Activated naive CD4-positive, alpha-beta T cell (primary cell): Measurements from ENCODE around the gene STAT4.

ENCODE experiments used
- DNase-seq, 4 experiments: peaks; one replicate each; lab custom pipeline; 2025; lab: John Stamatoyannopoulos, UW

The STAT4 gene

DNA sequence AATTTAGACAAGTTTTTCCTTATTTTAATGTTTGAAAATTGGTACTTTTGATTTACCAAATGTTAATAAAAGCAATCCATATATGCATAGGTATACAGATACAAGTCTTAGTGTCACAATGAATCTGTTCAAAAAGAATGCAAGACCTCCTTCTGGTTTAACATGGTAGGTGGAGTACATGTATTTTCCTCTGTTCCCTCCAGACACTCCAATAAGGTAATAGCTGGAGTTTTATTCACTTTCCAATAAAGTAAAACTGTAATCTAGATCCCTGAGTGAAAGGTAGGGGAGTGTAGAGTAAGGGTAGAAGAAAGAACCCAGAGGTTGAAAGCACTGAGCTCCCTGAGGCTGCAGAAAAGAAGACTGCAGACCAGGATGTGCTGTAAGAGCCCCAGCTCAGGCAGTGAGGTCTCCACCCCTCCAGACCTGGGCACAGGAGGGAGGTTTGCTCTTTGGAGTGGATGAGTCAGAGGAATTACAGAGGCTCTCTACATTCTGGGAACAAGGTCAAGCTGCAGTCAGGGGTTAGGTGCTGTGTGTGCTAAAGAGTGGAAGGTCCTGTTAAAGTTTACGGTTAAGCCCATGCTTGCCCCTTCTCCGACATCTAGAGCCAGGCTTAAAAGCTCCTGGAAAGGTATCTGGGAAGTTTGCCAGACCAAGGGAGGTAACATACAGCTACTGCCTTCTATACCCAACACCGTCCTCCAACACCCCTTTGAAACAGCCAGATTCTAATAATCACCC is 109.2 kb downstream of the STAT4 start:
- DNase-seq: no peak

DNA sequence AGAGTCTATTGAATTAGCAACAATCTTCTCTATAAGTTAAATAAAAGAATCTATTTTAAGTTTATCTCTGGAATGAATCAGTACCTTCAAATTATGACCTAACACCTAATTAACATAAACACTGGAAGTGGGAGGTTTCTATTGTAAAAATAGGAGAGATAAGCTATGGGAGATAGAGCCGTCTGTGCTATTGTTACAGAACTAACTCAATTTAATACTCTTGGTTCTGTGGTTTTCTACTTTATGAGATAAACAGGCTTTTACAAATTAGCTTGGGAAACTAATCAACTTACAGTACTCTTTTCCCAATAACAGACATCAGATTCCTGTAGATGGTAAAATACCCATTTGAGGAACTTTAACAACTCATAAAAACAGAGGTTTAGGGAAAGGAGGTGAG is 111.2 kb downstream of the STAT4 start:
- no peak for DNase-seq

DNA sequence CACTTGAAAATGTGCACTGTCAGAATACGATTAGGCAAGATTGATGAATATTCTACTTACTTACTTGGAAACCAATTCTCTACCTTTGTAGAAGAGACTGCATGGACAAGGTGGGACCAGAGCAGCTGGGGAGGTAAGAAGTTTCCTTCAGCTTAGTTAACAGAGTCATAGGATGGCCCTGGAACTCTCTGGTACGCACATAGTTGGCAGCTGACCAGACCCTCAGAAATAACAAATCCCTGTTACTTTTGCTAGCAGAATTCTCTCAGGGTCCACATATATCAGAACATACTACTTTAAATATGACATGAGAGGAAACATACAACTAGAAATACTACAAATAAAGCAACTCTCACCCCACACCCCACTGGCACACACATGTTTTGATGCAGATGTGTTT is 112.1 kb downstream of the STAT4 start:
- no peak for DNase-seq

DNA sequence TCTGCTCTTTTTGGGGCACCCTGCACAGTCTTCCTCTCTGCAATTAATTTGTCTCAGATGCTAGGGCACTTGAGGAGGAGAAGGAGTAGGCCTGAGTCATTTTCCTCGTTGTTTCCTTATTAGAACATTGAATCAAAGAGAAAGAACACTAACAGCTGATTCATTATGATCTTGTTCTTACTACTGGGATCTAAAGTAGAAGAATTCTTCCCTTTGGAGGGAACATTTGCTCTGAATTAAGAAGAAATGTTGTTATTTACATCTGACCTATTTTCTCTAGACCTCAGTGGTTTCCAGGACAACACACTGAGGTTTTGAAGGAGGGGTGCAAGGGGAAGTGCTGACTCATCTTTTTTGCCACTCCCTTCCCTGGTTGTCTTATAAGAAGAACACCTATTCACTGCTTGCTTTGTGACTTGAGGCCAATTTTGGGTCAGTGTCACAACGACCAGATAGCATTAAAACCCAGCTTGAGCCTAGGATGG is 112.5 kb downstream of the STAT4 start:
- DNase-seq: no peak

DNA sequence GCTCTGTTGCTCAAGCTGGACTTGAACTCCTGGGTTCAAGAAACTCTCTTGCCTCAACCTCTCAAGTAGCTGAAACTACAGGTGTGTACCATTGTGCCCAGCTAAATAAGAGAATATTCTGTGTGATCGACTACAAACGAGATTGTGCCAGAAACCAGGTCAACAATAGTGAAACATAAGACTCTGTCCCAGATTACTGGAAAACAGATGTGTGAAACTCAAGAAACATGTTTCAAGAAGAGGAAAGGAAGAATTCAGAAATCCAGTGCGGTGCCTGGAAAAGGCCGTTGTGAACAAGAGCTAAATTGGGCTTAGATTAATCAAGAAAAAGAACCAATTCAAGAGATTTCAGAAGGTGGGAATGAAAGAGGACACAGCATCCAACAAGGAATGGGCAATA is 113.4 kb downstream of the STAT4 start:
- no peak for DNase-seq

DNA sequence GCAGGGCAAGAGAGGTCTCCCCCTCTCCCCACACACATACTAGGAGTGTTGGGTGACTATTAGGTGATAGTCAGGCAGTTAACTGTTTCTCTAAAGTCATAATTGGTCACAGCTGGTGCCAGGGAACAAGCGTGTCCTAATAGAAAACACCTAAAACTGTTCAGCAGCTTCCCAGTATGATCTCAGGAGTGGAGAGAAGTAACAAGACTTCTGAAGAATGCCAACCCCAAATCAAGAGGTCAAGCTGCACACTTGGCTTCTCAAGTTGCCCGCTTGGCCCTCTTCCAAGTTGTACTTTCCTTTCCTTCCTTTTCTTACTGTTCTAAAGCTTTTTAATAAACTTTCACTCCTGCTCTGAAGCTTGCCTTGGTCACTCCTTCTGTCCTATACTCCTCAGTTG is 114.4 kb downstream of the STAT4 start:
- no peak for DNase-seq

DNA sequence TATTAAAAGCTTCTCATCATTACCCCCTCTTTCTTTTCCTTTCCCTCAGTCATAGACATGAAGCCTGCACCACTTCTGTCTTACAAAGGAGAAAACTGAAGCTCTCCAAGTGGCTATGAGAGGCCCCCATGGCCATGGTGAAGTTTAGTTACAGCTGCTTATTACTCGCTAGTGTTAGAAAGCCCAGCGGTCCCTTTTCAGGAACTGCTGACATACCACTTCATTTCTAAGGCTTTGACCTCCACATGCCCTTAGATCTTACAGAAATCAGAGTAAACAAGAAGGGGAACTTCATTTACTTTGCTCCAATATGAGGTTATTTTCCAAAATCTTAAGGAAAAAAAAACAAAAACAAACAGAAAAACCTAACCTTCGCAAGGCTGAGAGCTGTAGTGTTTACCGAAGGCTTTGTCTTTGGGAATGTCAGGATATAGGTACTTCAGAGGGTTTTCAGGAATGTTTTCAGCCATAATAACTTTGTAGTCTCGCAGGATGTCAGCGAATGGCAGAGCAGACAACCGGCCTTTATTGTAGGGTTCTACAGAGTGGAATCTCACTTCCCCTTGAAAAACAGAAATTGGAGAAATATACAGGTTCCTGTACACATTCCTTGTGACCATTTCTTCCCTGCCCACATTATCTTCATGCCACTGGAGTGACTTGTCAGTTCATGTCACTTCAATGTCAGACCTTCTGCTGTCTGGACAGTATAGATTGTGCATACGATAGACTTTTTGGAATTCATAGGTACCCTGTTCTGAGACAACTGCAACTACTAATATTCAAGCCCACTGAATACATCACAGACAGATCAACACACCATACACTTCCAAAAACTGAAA is 118.0 kb downstream of the STAT4 start:
- no peak for DNase-seq

DNA sequence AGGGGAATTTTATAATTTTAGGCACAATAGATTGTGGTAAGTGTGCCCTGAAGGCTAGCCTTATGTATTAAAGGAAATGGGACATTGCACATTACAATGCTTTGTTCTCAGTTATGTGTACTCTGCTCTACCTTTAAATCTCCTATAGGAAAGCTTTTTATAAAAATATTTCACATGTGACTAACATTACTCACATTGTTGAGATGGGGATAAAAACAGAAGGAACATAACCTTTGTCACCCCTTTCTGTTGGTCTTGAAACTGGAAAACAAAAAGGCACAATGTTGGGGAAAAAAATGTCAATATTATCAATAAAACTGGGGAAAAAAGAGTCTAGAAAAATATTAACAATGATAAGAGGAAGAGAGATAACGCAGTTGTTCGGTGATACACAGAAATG is 119.5 kb downstream of the STAT4 start:
- no peak for DNase-seq

DNA sequence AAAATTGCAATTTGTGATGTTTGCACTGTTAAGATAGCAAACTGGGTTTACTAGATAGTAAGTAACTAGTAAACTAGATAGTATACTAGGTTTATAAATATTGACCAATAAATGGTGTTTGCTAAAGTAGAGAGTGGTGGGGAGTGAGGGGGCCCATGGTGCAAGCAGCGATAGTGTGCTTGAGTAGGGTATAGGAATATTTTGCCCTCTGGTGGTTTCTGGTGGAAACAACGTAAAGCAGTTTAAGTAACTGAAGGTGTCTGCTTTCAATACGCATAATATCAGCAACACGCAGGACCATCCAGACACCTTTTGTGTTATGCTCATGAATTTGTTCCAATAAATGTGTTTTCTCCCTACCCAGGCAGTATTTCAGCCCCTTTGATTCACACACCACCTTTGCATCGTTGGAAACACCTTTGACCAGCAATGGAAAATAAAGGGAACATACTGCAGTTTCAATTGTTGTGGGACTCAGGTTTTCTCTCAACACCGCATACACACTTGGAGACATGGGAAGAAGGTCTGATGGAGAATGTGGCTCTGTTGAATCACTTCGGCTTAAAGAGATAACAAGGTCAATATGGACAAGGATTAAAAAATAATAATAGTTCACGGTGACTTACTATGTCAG is 120.2 kb downstream of the STAT4 start:
- DNase-seq: peak in 1 of 4 experiments; percentile 10

DNA sequence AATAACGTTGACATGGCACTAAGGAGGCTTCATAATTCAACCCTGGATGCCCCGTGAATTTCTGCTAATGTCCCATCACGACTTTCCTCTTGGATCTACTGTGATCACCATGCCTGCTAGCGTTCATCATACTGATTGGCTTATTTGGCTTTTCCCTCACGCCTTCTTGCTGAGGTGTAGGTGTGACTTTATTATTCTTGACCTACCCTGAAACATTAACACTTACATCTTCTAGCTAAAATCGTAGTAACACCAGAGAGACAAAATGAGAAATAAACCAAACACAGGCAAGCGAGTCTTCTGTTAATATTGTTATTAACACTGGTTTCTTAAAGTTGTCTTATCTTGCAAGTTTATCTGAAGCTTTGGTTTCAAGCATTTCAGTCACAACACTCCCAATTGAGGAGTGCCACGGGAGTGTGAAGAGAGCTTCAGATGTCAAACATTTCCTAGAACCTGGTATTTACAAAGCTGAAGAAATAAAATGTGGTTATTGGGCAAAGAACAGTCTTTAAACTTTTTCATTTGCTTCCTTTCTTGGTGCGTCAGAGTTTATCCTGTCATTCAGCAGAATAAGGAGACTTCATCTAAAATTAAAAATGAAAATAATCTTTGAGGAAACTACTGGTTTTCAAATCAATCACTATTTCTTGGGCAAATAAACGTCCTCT is 121.4 kb downstream of the STAT4 start:
- no peak for DNase-seq

DNA sequence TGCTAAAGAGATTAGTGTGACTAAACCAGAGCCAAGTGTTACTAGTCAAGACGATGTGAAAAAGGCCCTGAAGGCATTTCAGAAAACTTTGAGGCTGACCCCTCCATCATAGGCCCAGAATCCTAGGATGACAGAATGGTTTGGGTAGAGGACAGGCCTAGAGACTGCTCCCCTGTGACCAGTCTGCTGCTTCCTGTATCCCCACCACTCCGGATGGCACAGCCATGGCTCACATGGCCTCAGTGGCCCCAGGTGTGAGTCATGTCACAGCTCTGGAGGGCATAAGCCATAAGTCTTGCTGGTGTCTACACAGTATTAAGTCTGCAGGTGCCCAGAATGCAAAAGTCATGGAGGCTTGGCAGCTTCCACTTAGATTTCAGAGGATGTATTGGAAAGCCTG is 124.4 kb downstream of the STAT4 start:
- DNase-seq: no peak

DNA sequence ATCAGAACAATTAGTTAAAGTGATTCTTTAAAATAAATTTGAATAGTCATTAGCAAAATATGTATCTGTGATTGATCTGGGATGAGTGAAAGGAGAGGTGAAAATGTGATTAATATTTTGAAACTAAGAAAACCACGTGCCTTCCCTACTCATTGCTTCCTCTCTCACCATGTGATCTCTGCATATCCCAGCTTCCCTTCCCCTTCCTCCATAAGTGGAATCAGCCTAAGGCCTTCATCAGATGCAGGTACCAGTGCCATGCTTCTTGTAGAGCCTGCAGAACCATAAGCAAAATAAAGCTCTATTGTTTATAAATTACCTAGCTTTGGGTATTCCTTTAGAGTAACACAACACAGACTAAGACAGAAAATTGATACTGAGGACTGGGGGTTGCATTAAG is 125.7 kb downstream of the STAT4 start:
- no peak for DNase-seq

DNA sequence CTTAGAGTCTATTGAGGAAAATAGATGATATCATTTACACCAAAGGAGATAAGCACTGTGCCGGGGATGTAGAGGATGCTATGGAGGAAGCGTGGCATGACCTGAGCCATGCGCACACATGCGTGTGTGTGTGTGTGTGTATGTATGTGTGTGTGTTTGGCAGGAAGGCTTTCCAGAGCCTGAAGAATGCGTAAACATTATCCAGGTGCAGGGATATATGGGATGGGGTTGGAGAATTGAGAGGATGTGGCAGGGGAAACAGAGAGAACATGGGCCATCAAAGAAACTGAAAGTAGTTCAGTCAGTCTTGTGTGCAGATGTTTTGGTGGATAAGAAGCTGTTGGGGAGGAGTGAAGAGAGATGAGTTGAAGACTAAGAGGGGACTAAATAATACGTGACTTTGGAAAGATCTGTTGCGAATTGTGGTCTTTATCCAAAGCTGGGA is 127.5 kb downstream of the STAT4 start:
- DNase-seq: no peak

DNA sequence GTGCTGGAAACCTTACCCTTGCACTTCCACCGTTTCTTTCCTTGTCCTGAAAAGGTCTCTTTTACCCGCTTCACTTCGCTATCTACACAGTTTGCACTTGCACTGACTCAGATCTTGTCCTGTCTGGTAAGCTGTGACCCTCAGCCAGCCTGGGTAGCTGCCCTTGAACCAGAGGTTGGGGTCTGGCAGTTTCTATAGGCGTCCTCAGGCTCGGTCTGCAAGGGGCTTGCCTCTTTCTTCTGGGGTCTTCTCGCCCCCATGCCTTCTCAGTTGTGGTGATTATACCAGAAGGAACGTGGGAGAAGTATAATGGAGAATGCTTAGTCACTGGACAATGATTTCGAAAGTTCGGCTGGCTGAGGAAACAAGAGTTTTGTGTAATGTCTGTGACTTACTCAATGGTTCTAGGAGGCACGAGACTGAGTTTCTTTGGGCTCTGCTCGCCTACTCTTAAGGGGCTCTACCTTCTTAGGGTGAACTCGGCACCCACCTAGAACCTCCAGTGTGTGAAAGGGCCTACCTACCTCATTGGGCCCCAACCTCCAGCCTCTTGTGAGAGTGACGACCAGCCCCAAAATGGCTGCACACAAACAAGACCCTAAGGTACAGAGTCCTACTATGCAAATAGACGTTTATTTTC is 129.9 kb downstream of the STAT4 start:
- peak in 1 of 4 experiments; percentile 32 for DNase-seq

DNA sequence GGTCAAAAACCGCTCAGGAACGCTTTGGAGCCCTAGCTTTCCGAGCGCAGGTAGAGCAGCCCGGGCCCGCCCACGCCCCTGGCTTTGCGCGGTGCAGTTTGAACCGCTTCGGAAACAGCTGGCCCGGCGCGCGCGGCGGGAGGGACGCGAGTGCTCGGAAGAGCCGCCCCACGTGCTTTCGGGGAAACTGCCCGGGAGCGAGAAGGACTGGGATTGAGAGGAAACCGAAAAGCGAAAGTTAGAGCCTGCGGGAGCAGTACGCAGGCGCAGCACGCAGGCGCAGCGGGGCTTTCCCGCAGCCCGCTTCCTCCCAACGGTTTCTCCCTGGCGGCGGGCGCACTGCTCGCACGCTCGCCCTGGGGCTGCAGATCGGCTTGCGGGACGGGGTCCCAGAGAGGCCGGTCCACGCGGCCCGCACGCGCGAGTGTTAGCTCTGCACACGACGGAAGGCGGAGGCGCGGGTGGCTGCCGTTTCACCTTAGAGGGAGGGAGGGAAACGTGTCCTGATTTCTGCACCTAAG is 130.5 kb downstream of the STAT4 start:
- DNase-seq: peak; percentile 76 to 92 (median 87)

DNA sequence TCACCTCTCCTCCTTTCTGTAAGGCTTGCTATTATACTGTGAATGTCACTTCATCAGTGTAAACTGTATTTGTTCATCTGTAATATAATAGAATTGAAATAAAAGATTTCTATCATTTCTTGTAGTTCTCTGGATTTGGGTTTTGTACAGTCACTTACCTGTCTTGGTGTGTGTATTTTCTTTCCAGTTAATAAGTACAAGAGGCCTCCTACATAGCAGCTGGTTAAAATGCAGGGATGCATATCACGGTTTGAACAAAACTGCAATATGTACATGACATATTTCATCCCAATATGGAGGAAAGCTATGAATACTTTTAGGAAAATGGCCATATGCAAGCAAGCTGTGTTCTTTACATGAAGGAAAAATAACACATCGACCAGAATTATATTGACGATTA is 131.4 kb downstream of the STAT4 start:
- no peak for DNase-seq

DNA sequence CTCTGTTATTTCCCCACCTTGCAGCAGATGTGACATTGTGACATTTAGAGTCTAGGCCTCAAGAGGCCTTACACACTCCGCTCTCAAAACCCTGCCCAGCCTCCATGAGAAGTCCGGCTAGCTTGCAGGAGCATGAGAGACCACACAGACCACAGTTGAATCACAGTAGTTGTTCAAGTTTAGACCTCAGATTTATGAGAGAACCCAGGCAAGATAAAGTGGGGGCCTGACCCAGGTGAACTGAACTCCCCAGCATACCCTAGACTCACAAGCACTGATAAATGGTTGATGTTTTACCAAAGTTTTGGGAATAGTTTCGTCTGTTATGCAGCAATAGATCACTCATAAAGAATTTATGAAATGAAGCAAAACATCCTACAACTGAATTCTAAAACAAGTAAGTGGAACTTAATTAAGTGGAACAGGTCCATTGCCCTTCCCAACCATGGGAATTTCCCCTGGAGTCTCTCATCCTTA is 132.1 kb downstream of the STAT4 start:
- DNase-seq: no peak

DNA sequence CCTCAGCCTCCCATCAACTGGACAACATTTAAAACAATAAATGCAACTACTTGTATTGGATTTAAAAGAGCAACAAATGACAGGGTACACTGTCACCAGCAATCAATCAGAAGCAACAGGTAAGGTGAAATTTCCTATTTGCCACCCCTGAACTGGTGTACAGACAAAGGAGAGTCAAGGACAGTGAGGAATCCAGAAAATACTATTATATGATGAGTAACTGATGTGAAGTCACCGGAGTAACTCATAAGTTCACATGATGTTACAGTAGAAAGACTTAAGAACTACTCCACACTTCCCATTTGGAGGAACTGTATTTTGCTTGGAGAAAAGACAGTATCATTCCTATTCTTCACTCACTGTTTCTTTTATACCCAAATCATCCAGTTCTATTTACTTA is 132.7 kb downstream of the STAT4 start:
- DNase-seq: no peak

DNA sequence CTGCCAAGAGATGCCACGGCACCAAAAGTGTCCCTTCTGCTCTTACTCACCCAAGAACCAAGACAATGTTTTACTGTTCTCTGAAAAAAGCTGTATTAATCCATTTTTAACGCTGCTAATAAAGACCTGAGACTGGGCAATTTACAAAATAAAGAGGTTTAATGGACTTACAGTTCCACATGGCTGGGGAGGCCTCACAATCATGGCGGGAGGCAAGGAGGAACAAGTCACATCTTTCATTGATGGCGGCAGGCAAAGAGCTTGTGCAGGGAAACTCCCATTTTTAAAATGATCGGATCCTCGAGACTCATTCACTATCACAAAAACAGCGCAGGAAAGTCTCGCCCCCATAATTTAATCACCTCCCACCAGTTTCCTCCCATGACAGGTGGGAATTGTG is 135.0 kb downstream of the STAT4 start:
- no peak for DNase-seq

DNA sequence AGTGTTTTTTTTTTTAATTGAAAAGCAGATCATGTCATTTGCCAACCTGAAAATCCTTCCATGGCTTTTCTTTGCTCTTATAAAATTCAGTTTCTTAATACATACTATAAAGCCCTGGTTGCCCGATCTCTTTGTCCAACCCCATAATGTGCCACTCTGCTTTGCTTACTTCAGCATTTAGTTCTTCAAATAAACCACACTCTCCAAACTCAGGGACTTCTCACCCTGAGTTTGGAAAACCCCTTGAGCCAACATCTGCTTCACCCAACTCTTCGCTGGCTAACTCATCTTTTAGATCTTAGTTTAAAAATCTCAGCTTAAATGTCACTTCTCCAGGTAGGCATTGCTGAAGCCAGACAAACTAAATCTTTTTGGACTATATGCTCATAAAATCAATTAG is 135.6 kb downstream of the STAT4 start:
- no peak for DNase-seq

DNA sequence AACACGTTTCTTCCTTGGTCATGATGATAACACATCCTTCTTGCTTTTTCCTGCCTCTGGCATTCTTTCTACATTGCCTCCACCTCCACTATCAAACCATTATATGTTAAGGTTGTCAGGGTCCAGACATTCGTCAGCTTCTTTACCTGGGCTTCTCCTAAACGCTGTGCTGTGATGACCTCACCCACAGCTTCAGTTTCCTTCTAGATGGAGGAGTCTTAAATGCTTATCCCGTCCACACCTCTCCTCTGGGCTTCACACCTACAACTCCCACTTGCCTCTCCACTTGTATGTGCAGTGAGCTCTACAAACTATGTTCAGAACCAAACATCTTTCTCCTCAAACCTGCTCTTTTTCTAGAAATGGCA is 136.2 kb downstream of the STAT4 start:
- no peak for DNase-seq
